DND-41 (cell line): Measurements from ENCODE around the gene GAS2L2.

Source experiments
- ATAC-seq: fragments of 200-7000 bp; cut with Tn5 transposase; 3 replicates; pipeline ENCODE4 v1.9.1; 2021; ENCODE audit warnings: low read depth; ENCODE audit not compliant: insufficient read depth
- DNase-seq: peaks from one replicate; pipeline ENCODE4 v3.0.0-alpha.2; 2020
- H2AFZ ChIP-seq: 2 replicates; pipeline ENCODE4 v1.6.0; 2012; ENCODE audit warnings: low read depth, low read length
- H3K27ac ChIP-seq: 2 replicates; pipeline ENCODE4 v1.5.1; 2012; ENCODE audit warnings: low read length, inconsistent platforms
- H3K27me3 ChIP-seq: fragments of 200-600 bp; sonication (generic); 2 replicates; pipeline ENCODE4 v1.6.0; 2012; ENCODE audit warnings: low read length, mild to moderate bottlenecking, inconsistent platforms; ENCODE audit not compliant: insufficient read depth, poor library complexity
- H3K36me3 ChIP-seq: 2 replicates; pipeline ENCODE4 v1.5.1; 2012; ENCODE audit warnings: low read length, inconsistent platforms; ENCODE audit not compliant: insufficient read depth
- H3K4me1 ChIP-seq: 2 replicates; pipeline ENCODE4 v1.5.1; 2012; ENCODE audit warnings: mild to moderate bottlenecking, low read length; ENCODE audit not compliant: insufficient read depth
- H3K4me2 ChIP-seq: 2 replicates; pipeline ENCODE4 v1.6.0; 2012; ENCODE audit warnings: mild to moderate bottlenecking, moderate library complexity, low read length, inconsistent platforms; ENCODE audit not compliant: insufficient read depth
- H3K4me3 ChIP-seq, 2 experiments: fragments of 200-600 bp in 1 of 2; shearing (Covaris generic) in 1 of 2; 2 replicates each; pipeline ENCODE4 v1.5.1; 2012 to 2016; ENCODE audit warnings: inconsistent platforms in 2 of 2, low read length in 2 of 2, mild to moderate bottlenecking in 2 of 2, low read depth in 1 of 2, moderate library complexity in 1 of 2
- H3K79me2 ChIP-seq: 2 replicates; pipeline ENCODE4 v1.6.0; 2012; ENCODE audit warnings: low read length, inconsistent platforms; ENCODE audit not compliant: insufficient read depth
- H3K9ac ChIP-seq: 2 replicates; pipeline ENCODE4 v1.6.0; 2012; ENCODE audit warnings: low read depth, mild to moderate bottlenecking, inconsistent platforms, low read length, moderate library complexity
- H3K9me3 ChIP-seq: 2 replicates; pipeline ENCODE4 v1.5.1; 2012; ENCODE audit warnings: low read length, moderate library complexity, mild to moderate bottlenecking, inconsistent platforms; ENCODE audit not compliant: insufficient read depth, severe bottlenecking
- H4K20me1 ChIP-seq: 2 replicates; pipeline ENCODE4 v1.6.0; 2012; ENCODE audit warnings: low read length; ENCODE audit not compliant: insufficient read depth
- EZH2 ChIP-seq: IDR thresholded peaks from 3 replicates; pipeline ENCODE4 v1.6.1; 2012; ENCODE audit warnings: borderline replicate concordance, low read depth, mild to moderate bottlenecking, moderate library complexity, low read length, inconsistent platforms; ENCODE audit not compliant: severe bottlenecking
- TF ChIP-seq, protein P1 (sequence below): IDR thresholded peaks from 2 replicates; pipeline ENCODE4 v1.5.1; 2012; ENCODE audit warnings: borderline replicate concordance, low read length, moderate library complexity, mild to moderate bottlenecking; ENCODE audit not compliant: poor library complexity, severe bottlenecking; ENCODE audit errors: extremely low read depth

Gene GAS2L2

GRCh38 chr17:35784895-35785294 is 31.9 kb upstream of the GAS2L2 start:
- Histone ChIP-seq H3K79me2 (no peaks in the 10 kb centered on the region), H3K4me3 (no peak overlapping the region), H3K27ac (no peak overlapping the region), H3K4me2 (no peak overlapping the region), H3K36me3 (no peaks in the 10 kb centered on the region), H3K27me3 (peaks cover 27% of the 10 kb centered on the region), H3K9ac (no peak overlapping the region), H4K20me1 (no peaks in the 10 kb centered on the region), H3K4me1 (no peaks in the 10 kb centered on the region), H3K9me3 (no peaks in the 10 kb centered on the region), H2AFZ (no peak overlapping the region)
- TF ChIP-seq EZH2, result no peak
- TF ChIP-seq, protein P1, sequence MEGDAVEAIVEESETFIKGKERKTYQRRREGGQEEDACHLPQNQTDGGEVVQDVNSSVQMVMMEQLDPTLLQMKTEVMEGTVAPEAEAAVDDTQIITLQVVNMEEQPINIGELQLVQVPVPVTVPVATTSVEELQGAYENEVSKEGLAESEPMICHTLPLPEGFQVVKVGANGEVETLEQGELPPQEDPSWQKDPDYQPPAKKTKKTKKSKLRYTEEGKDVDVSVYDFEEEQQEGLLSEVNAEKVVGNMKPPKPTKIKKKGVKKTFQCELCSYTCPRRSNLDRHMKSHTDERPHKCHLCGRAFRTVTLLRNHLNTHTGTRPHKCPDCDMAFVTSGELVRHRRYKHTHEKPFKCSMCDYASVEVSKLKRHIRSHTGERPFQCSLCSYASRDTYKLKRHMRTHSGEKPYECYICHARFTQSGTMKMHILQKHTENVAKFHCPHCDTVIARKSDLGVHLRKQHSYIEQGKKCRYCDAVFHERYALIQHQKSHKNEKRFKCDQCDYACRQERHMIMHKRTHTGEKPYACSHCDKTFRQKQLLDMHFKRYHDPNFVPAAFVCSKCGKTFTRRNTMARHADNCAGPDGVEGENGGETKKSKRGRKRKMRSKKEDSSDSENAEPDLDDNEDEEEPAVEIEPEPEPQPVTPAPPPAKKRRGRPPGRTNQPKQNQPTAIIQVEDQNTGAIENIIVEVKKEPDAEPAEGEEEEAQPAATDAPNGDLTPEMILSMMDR, result no peak
- DNase-seq (no peak), ATAC-seq (no peak)

- Histone ChIP-seq H4K20me1 (0 out of 2 replicates have a peak, but pooled peaks cover 7% of the 10 kb centered on the region), H3K27me3 (peaks cover 26% of the 10 kb centered on the region), H3K4me2 (no peak overlapping the region), H3K9me3 (no peaks in the 10 kb centered on the region), H3K9ac (no peak overlapping the region), H3K36me3 (no peaks in the 10 kb centered on the region), H3K4me1 (no peaks in the 10 kb centered on the region), H2AFZ (no peak overlapping the region), H3K27ac (no peak overlapping the region), H3K4me3 (no peak overlapping the region), H3K79me2 (no peaks in the 10 kb centered on the region)
- ATAC-seq (no peak), DNase-seq (no peak)
- TF ChIP-seq, protein P1, result no peak
- TF ChIP-seq EZH2, result no peak
These were observed 27.9 kb upstream of the GAS2L2 start for GRCh38 chr17:35780950-35781349.

- Histone ChIP-seq H3K79me2 (no peaks in the 10 kb centered on the region), H3K4me2 (no peak overlapping the region), H3K27me3 (peaks cover 23% of the 10 kb centered on the region), H3K9ac (no peak overlapping the region), H4K20me1 (0 out of 2 replicates have a peak, but pooled peaks cover 7% of the 10 kb centered on the region), H3K4me1 (no peaks in the 10 kb centered on the region), H3K4me3 (no peak overlapping the region), H3K9me3 (no peaks in the 10 kb centered on the region), H2AFZ (no peak overlapping the region), H3K36me3 (no peaks in the 10 kb centered on the region), H3K27ac (no peak overlapping the region)
- DNase-seq, result no peak
- TF ChIP-seq EZH2, result no peak
- TF ChIP-seq, protein P1, result no peak
- no peak for ATAC-seq
These were observed 25.7 kb upstream of the GAS2L2 start for GRCh38 chr17:35778641-35779196.

GRCh38 chr17:35775583-35775982 is 22.5 kb upstream of the GAS2L2 start:
- no peaks in the 10 kb centered on the region for H3K4me1 ChIP-seq
- H3K4me3 ChIP-seq, result no peak overlapping the region
- H3K36me3 ChIP-seq, result no peaks in the 10 kb centered on the region
- TF ChIP-seq EZH2, result no peak
- TF ChIP-seq, protein P1, result no peak
- ATAC-seq (no peak), DNase-seq (no peak)
- no peak overlapping the region for H3K9ac ChIP-seq
- no peak overlapping the region for H2AFZ ChIP-seq
- peaks cover 14% of the 10 kb centered on the region for H3K27me3 ChIP-seq
- H3K27ac ChIP-seq, result no peak overlapping the region
- H3K79me2 ChIP-seq, result no peaks in the 10 kb centered on the region
- H4K20me1 ChIP-seq, result 0 out of 2 replicates have a peak, but pooled peaks cover 7% of the 10 kb centered on the region
- H3K4me2 ChIP-seq, result no peak overlapping the region
- H3K9me3 ChIP-seq, result no peaks in the 10 kb centered on the region
